ENCODE results near the gene DNAAF8.

The DNAAF8 gene

GRCh38 chr16:4709481-4709880 lies 24.9 kb upstream of the DNAAF8 start:
- DNase-seq (ENCODE audit: low read depth), result no peak
- TF ChIP-seq CTCF (IDR thresholded peaks at IDR 0.05; ENCODE audit: low read length, missing control alignments), result no peak
- no peak overlapping the region for H3K4me3 ChIP-seq (replicated peaks; ENCODE audit: low read depth, low read length)

- DNase-seq (ENCODE audit: low read depth), result no peak
- H3K4me3 ChIP-seq (replicated peaks; ENCODE audit: low read depth, low read length), result no peak overlapping the region
- no peak for TF ChIP-seq CTCF (IDR thresholded peaks at IDR 0.05; ENCODE audit: low read length, missing control alignments)
Measured at GRCh38 chr16:4713663-4714501, 20.5 kb upstream of the DNAAF8 start.

GRCh38 chr16:4714996-4715395 lies 19.3 kb upstream of the DNAAF8 start:
- no peak for TF ChIP-seq CTCF (IDR thresholded peaks at IDR 0.05; ENCODE audit: low read length, missing control alignments)
- no peak overlapping the region for H3K4me3 ChIP-seq (replicated peaks; ENCODE audit: low read depth, low read length)
- DNase-seq (ENCODE audit: low read depth), result no peak

GRCh38 chr16:4718466-4718865 lies 15.9 kb upstream of the DNAAF8 start:
- no peak for DNase-seq (ENCODE audit: low read depth)
- H3K4me3 ChIP-seq (replicated peaks; ENCODE audit: low read depth, low read length), result no peak overlapping the region
- TF ChIP-seq CTCF (IDR thresholded peaks at IDR 0.05; ENCODE audit: low read length, missing control alignments), result no peak

- DNase-seq (ENCODE audit: low read depth), result no peak
- no peak for TF ChIP-seq CTCF (IDR thresholded peaks at IDR 0.05; ENCODE audit: low read length, missing control alignments)
- H3K4me3 ChIP-seq (replicated peaks; ENCODE audit: low read depth, low read length), result no peak overlapping the region
Measured at GRCh38 chr16:4723071-4723767, 11.1 kb upstream of the DNAAF8 start.

- no peak for DNase-seq (ENCODE audit: low read depth)
- no peak for TF ChIP-seq CTCF (IDR thresholded peaks at IDR 0.05; ENCODE audit: low read length, missing control alignments)
- H3K4me3 ChIP-seq (replicated peaks; ENCODE audit: low read depth, low read length), result no peak overlapping the region
Measured at GRCh38 chr16:4724661-4725270, 9.6 kb upstream of the DNAAF8 start.

Measured in fibroblast of pulmonary artery (primary cell).